CD14-positive monocyte (primary cell): ENCODE results near the gene TJP3. TPM values are rescaled to one million over a fixed set of nuclear protein-coding genes. Genes with fewer than 3 reads are reported as not detected.

Experiments used
- DNase-seq, 3 donors: peaks; one replicate each; pipeline ENCODE4 v3.0.0-alpha.2; 2011 to 2022
- H2AFZ ChIP-seq: 2 replicates; pipeline ENCODE4 v1.6.0; 2012; ENCODE audit warnings: mild to moderate bottlenecking, low read depth, low read length, inconsistent platforms; ENCODE audit not compliant: insufficient read depth, poor library complexity, severe bottlenecking
- H3K27ac ChIP-seq, 2 donors: 1 replicate in 1 of 2; 2 replicates in 1 of 2; pipeline ENCODE4 v1.5.1; 2012 to 2013; ENCODE audit warnings: low read length in 2 of 2, control low read depth in 1 of 2, inconsistent platforms in 1 of 2, low read depth in 1 of 2, mild to moderate bottlenecking in 1 of 2
- H3K27me3 ChIP-seq, 2 donors: one replicate each; pipeline versions ENCODE4 v1.6.0 to v1.6.1; 2011 to 2013; ENCODE audit warnings: low read length in 2 of 2; ENCODE audit not compliant: control insufficient read depth in 2 of 2, insufficient read depth in 2 of 2
- H3K36me3 ChIP-seq, 2 donors: replicated peaks in 1 of 2; 1 replicate in 1 of 2; 2 replicates in 1 of 2; pipeline versions ENCODE4 v1.5.1 to v1.6.1; 2012 to 2013; ENCODE audit warnings: low read length in 2 of 2, control low read depth in 1 of 2, inconsistent platforms in 1 of 2, mild to moderate bottlenecking in 1 of 2; ENCODE audit not compliant: insufficient read depth in 2 of 2, control insufficient read depth in 1 of 2
- H3K4me1 ChIP-seq, 2 donors: 1 replicate in 1 of 2; 2 replicates in 1 of 2; pipeline versions ENCODE4 v1.5.1 to v1.6.1; 2012 to 2013; ENCODE audit warnings: low read length in 2 of 2, control low read depth in 1 of 2, inconsistent platforms in 1 of 2, mild to moderate bottlenecking in 1 of 2, moderate library complexity in 1 of 2; ENCODE audit not compliant: insufficient read depth in 2 of 2, control insufficient read depth in 1 of 2
- H3K4me2 ChIP-seq: replicated peaks from 2 replicates; pipeline ENCODE3; 2012; ENCODE audit warnings: low read length, moderate library complexity, mild to moderate bottlenecking; ENCODE audit not compliant: poor library complexity, severe bottlenecking; ENCODE audit errors: extremely low read depth
- H3K4me3 ChIP-seq, 3 experiments: fragments of 200-600 bp in 1 of 3; sonication (generic) in 1 of 3; replicated peaks in 1 of 3; 1 replicate in 2 of 3; 2 replicates in 1 of 3; pipeline ENCODE4 v1.5.1; 2011 to 2013; ENCODE audit warnings: low read length in 3 of 3, mild to moderate bottlenecking in 3 of 3, control low read depth in 2 of 3, low read depth in 2 of 3, inconsistent platforms in 1 of 3, moderate library complexity in 1 of 3
- H3K79me2 ChIP-seq: 2 replicates; pipeline ENCODE4 v1.6.0; 2012; ENCODE audit warnings: mild to moderate bottlenecking, control low read depth, inconsistent platforms, low read length, moderate library complexity; ENCODE audit not compliant: insufficient read depth
- H3K9ac ChIP-seq: 2 replicates; pipeline ENCODE4 v1.6.0; 2017; ENCODE audit warnings: low read length, mild to moderate bottlenecking; ENCODE audit not compliant: insufficient read depth, poor library complexity, severe bottlenecking
- H3K9me3 ChIP-seq, 2 donors: replicated peaks in 1 of 2; 1 replicate in 1 of 2; 2 replicates in 1 of 2; pipeline versions ENCODE4 v1.5.1 to v1.6.1; 2012 to 2013; ENCODE audit warnings: low read length in 2 of 2, control low read depth in 1 of 2; ENCODE audit not compliant: control insufficient read depth in 1 of 2, insufficient read depth in 1 of 2
- H4K20me1 ChIP-seq: 2 replicates; pipeline ENCODE4 v1.6.0; 2012; ENCODE audit warnings: mild to moderate bottlenecking, low read length, control low read depth, moderate library complexity; ENCODE audit not compliant: insufficient read depth
- H3K27ac Mint-ChIP-seq, 7 donors: one replicate each; pipeline ENCODE4 v1.8.0; 2020; ENCODE audit warnings: mild to moderate bottlenecking in 7 of 7, mixed read lengths in 7 of 7, moderate library complexity in 6 of 7, inconsistent platforms in 2 of 7
- H3K27me3 Mint-ChIP-seq, 3 donors: one replicate each; pipeline ENCODE4 v1.8.0; 2021 to 2022; ENCODE audit warnings: low read depth in 3 of 3, mild to moderate bottlenecking in 3 of 3, mixed read lengths in 3 of 3, moderate library complexity in 3 of 3, inconsistent platforms in 1 of 3
- H3K36me3 Mint-ChIP-seq, 2 donors: one replicate each; pipeline ENCODE4 v1.8.0; 2020; ENCODE audit warnings: mixed read lengths in 2 of 2, inconsistent platforms in 1 of 2, mild to moderate bottlenecking in 1 of 2
- H3K4me1 Mint-ChIP-seq: one replicate; pipeline ENCODE4 v1.8.0; 2020; ENCODE audit warnings: mild to moderate bottlenecking, mixed read lengths
- H3K4me3 Mint-ChIP-seq, 2 donors: one replicate each; pipeline ENCODE4 v1.8.0; 2020; ENCODE audit warnings: mild to moderate bottlenecking in 2 of 2, mixed read lengths in 2 of 2, moderate library complexity in 1 of 2
- H3K9me3 Mint-ChIP-seq, 7 donors: one replicate each; pipeline ENCODE4 v1.8.0; 2020 to 2022; ENCODE audit warnings: mixed read lengths in 7 of 7, mild to moderate bottlenecking in 6 of 7, moderate library complexity in 6 of 7, inconsistent platforms in 2 of 7
- WGBS: methylation state at CpG from one replicate; pipeline ENCODE4 v1.1.5; 2013; ENCODE audit warnings: missing lambda C conversion rate; ENCODE audit not compliant: insufficient coverage; 5-methylcytosine and 5-hydroxymethylcytosine counted together
- intact Hi-C, 2 donors: fragments of 100-400 bp; cut with micrococcal nuclease; formaldehyde crosslinking; loops; one replicate each; pipeline versions ENCODE4 v1.15.0 to v1.15.1; 2023
- polyA plus RNA-seq, 3 donors: library from polyadenylated mRNA; depleted of rRNA in 1 of 3; unstranded in 2 of 3; stranded (reverse) in 1 of 3; fragments of 300-500 nt in 2 of 3; fragments of >200 nt in 1 of 3; fragmentation: Illumina TruSeq in 2 of 3; gene quantifications; 1 replicate in 2 of 3; 2 replicates in 1 of 3; pipeline ENCODE4 v1.2.3, GENCODE V29; 2012 to 2021
- TF ChIP-seq, protein P1 (sequence below): fragments of 200-600 bp; IDR thresholded peaks from one replicate; pipeline ENCODE4 v1.8.0; 2022; ENCODE audit warnings: antibody characterized with exemption, mild to moderate bottlenecking

The TJP3 gene
- polyA plus RNA-seq, 3 donors = 0.01 TPM; not detected in 2

DNA sequence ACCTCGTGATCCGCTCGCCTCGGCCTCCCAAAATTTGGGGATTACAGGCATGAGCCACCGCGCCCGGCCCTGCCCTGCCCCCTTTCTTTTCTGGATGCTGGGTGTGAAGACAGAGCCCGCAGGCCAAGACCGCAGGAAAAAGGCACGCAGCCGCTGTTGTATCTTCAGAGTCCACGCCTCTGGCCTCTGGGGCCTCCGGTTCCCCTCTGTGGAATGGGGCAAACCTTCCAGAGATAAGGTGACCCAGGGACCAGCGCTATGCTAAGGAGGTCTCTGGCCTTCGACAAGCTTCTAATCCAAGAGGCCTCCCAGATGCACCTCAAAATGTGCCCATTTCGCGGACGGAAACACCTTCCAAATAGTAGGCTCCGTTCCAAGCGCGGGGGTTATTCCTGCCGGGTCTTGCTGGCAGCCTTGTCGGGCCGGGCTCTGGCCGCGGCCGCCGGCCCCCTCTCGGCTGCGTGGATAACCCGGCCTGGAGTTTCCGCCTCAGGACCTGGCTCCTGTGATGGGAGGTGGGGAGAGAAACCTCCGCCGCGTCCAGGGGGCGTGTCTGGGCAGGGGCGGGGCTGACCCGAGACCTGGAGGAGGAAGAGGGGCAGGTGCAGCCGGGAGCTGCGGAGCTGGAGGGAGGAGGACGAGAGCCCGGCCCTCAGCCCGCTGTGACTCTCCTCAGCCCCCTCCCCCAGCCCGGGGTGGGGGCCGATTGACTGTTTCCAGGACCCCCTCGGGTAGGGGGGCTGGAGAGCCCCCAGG lies 13.1 kb downstream of the TJP3 start:
- TF ChIP-seq, protein P1, sequence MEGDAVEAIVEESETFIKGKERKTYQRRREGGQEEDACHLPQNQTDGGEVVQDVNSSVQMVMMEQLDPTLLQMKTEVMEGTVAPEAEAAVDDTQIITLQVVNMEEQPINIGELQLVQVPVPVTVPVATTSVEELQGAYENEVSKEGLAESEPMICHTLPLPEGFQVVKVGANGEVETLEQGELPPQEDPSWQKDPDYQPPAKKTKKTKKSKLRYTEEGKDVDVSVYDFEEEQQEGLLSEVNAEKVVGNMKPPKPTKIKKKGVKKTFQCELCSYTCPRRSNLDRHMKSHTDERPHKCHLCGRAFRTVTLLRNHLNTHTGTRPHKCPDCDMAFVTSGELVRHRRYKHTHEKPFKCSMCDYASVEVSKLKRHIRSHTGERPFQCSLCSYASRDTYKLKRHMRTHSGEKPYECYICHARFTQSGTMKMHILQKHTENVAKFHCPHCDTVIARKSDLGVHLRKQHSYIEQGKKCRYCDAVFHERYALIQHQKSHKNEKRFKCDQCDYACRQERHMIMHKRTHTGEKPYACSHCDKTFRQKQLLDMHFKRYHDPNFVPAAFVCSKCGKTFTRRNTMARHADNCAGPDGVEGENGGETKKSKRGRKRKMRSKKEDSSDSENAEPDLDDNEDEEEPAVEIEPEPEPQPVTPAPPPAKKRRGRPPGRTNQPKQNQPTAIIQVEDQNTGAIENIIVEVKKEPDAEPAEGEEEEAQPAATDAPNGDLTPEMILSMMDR = no peak
- 28% methylated on average over 35 of the region's 46 CpGs for WGBS
- no peaks in the 10 kb centered on the region for H4K20me1 ChIP-seq
- Mint-ChIP-seq H3K9me3 (peaks cover 0 to 14% (median 11%) of the 10 kb centered on the region in 7 donors), H3K27ac (no peak overlapping the region), H3K36me3 (peaks cover 2 to 3% of the 10 kb centered on the region in 2 donors), H3K27me3 (peaks cover 47 to 75% (median 54%) of the 10 kb centered on the region in 3 donors), H3K4me1 (peaks cover 3% of the 10 kb centered on the region), H3K4me3 (peak overlapping the region in 1 of 2 donors; percentile 76)
- H3K4me1 ChIP-seq = peaks cover 5 to 10% of the 10 kb centered on the region in 2 donors
- H3K4me2 ChIP-seq = peak overlapping the region; percentile 17
- DNase-seq = peak; percentile 49 to 66 (median 51)
- no peaks in the 10 kb centered on the region for H3K36me3 ChIP-seq
- H3K9ac ChIP-seq = no peak overlapping the region
- H3K79me2 ChIP-seq = no peaks in the 10 kb centered on the region
- no peak overlapping the region for H2AFZ ChIP-seq
- H3K9me3 ChIP-seq = peaks cover 9 to 14% of the 10 kb centered on the region in 2 donors
- peaks cover 29 to 46% of the 10 kb centered on the region in 2 donors for H3K27me3 ChIP-seq
- no peak overlapping the region for H3K4me3 ChIP-seq
- intact Hi-C loops = no loop called here
- H3K27ac ChIP-seq = no peak overlapping the region

DNA sequence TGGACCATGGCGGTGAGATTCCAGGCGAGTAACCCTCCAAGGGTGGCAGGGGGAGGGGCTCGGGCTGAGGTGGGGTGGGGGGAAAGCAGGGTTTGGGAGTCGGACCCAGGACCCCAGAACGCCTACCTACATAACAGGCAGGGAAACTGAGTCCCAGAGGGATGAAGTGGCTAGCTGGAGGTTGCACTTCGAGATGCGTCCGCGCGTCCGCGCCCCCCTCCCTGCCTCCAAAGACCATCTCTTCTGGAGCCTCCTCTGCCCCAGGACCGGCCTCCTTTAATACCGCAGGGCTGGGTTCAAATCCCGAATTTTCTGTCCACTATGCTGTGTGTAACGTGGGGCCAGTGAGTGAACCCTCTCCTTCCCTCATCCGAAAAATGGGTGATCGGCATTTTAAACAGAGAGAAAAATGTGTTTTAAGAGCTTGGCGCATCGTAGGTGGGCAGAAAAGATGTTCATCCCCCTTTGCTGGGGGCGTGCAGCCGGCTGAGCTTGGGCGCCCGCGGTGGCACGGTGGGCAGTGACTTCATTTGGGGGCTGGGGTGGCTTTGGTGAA lies 13.8 kb downstream of the TJP3 start:
- Histone ChIP-seq H3K79me2 (no peaks in the 10 kb centered on the region), H4K20me1 (no peaks in the 10 kb centered on the region), H3K9ac (no peak overlapping the region), H3K4me3 (no peak overlapping the region), H3K4me2 (peak overlapping the region; percentile 17), H2AFZ (no peak overlapping the region), H3K9me3 (peaks cover 9 to 14% of the 10 kb centered on the region in 2 donors), H3K4me1 (peaks cover 5 to 10% of the 10 kb centered on the region in 2 donors), H3K27me3 (peaks cover 29 to 46% of the 10 kb centered on the region in 2 donors), H3K36me3 (no peaks in the 10 kb centered on the region), H3K27ac (no peak overlapping the region)
- intact Hi-C loops = no loop called here
- no peak for DNase-seq
- Mint-ChIP-seq H3K36me3 (peaks cover 2 to 3% of the 10 kb centered on the region in 2 donors), H3K4me3 (peak overlapping the region in 1 of 2 donors; percentile 76), H3K27ac (no peak overlapping the region), H3K27me3 (peaks cover 47 to 75% (median 54%) of the 10 kb centered on the region in 3 donors), H3K4me1 (peaks cover 3% of the 10 kb centered on the region), H3K9me3 (peaks cover 0 to 14% (median 11%) of the 10 kb centered on the region in 7 donors)
- TF ChIP-seq, protein P1 = no peak
- WGBS = 4% methylated on average over 7 of the region's 26 CpGs
